ENCODE data around the gene SOX5. TPM values are rescaled to one million over a fixed set of nuclear protein-coding genes. Genes with fewer than 3 reads are reported as not detected.
"Not testable (repeated sequence)": the region's sequence is repeated elsewhere in the genome, so short reads cannot be mapped to it uniquely, and the experiment has no call there.

Gene SOX5
- total RNA-seq, 1 experiment from 2014 or later, result not detected

DNA sequence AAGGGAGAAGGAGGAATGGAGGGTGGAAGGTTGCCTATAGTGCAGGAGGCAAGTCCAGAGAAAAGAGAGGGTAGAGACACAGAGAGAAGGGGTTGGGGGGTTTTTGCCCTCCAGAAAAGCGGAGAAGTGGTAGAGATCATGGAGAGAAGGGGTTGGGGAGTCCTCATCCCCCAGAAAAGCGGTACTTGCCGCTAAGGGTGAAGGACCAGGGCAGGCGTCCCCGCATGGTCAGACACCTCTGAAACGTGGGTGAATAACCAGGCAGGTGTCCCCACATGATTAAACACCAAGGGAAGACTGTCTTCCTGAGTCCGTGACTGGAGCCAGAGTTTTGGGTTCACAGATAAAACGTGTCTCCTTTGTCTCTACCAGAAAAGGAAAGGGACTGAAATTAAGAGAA is 439.0 kb downstream of the SOX5 start:
- TF ChIP-seq, protein P1, sequence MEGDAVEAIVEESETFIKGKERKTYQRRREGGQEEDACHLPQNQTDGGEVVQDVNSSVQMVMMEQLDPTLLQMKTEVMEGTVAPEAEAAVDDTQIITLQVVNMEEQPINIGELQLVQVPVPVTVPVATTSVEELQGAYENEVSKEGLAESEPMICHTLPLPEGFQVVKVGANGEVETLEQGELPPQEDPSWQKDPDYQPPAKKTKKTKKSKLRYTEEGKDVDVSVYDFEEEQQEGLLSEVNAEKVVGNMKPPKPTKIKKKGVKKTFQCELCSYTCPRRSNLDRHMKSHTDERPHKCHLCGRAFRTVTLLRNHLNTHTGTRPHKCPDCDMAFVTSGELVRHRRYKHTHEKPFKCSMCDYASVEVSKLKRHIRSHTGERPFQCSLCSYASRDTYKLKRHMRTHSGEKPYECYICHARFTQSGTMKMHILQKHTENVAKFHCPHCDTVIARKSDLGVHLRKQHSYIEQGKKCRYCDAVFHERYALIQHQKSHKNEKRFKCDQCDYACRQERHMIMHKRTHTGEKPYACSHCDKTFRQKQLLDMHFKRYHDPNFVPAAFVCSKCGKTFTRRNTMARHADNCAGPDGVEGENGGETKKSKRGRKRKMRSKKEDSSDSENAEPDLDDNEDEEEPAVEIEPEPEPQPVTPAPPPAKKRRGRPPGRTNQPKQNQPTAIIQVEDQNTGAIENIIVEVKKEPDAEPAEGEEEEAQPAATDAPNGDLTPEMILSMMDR (IDR thresholded peaks at IDR 0.05; ENCODE audit: unreplicated experiment), result no peak
- Mint-ChIP-seq H3K4me3 (ENCODE audit: low read depth, unreplicated experiment) (no peak overlapping the region), H3K27ac (ENCODE audit: unreplicated experiment) (no peak overlapping the region), H3K36me3 (ENCODE audit: insufficient read depth, unreplicated experiment) (no peaks in the 10 kb centered on the region), H3K9me3 (ENCODE audit: low read depth, unreplicated experiment) (peaks cover 12% of the 10 kb centered on the region), H3K4me1 (ENCODE audit: low read depth, unreplicated experiment) (no peaks in the 10 kb centered on the region), H3K27me3 (ENCODE audit: unreplicated experiment) (no peaks in the 10 kb centered on the region)
- CTCF ChIA-PET, result no interaction called here
- DNase-seq, result no peak
- no TSS peak for BruUV-seq (replicated peaks)
- intact Hi-C loops (cut with micrococcal nuclease; ENCODE audit: unreplicated experiment), result no loop called here

DNA sequence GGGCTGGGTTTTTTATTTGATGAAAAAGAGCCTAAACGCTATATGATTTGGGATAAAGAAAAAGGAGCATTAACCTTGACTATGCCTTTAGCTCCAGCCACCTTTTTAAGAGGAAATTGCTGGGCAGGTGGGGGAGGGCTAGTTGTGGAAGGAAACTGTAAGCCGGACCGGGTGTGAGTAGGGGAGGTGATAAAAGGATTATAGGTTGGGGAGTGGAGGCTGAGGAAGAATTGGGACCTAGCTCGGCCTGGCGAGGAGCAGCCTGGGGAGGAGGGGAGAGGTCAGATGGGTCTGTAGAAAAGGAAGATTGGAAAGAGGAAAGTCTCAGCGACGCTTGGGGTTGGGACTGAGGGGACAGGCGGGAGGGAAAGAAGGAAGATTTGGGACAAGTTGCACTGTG is 439.6 kb downstream of the SOX5 start:
- not testable (repeated sequence) for H3K4me1 Mint-ChIP-seq (ENCODE audit: low read depth, unreplicated experiment); H3K27me3 Mint-ChIP-seq (ENCODE audit: unreplicated experiment)
- H3K9me3 Mint-ChIP-seq (ENCODE audit: low read depth, unreplicated experiment), result peaks cover 15% of the 10 kb centered on the region

DNA sequence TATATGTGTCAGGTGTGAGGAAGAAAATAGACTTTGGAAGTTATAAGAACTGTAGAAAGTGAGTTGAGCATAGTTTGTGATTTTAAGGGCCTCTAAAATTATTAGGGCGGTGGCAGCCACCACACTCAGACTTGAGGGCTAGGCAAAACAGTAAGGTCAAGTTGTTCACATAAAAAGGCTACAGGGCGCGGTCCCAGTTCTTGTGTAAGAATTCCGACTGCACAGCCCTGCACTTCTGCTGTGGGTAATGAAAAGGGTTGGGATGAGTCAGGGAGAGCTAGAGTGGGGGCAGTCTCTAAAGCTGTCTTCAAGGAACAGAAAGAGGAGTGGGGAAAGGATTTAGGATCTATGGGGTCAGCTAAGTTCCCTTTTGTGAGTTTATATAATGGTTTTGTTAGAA is 441.7 kb downstream of the SOX5 start:
- H3K27ac Mint-ChIP-seq (ENCODE audit: unreplicated experiment); H3K4me3 Mint-ChIP-seq (ENCODE audit: low read depth, unreplicated experiment); H3K27me3 Mint-ChIP-seq (ENCODE audit: unreplicated experiment); H3K4me1 Mint-ChIP-seq (ENCODE audit: low read depth, unreplicated experiment); intact Hi-C loops (cut with micrococcal nuclease; ENCODE audit: unreplicated experiment); BruUV-seq (replicated peaks); DNase-seq; CTCF ChIA-PET; H3K36me3 Mint-ChIP-seq (ENCODE audit: insufficient read depth, unreplicated experiment): not testable (repeated sequence)
- peaks cover 24% of the 10 kb centered on the region for H3K9me3 Mint-ChIP-seq (ENCODE audit: low read depth, unreplicated experiment)

More for the DNA sequence above, 439.6 kb downstream of the SOX5 start:
- H3K4me3 Mint-ChIP-seq (ENCODE audit: low read depth, unreplicated experiment); intact Hi-C loops (cut with micrococcal nuclease; ENCODE audit: unreplicated experiment); BruUV-seq (replicated peaks); CTCF ChIA-PET; H3K27ac Mint-ChIP-seq (ENCODE audit: unreplicated experiment); H3K36me3 Mint-ChIP-seq (ENCODE audit: insufficient read depth, unreplicated experiment); DNase-seq: not testable (repeated sequence)

DNA sequence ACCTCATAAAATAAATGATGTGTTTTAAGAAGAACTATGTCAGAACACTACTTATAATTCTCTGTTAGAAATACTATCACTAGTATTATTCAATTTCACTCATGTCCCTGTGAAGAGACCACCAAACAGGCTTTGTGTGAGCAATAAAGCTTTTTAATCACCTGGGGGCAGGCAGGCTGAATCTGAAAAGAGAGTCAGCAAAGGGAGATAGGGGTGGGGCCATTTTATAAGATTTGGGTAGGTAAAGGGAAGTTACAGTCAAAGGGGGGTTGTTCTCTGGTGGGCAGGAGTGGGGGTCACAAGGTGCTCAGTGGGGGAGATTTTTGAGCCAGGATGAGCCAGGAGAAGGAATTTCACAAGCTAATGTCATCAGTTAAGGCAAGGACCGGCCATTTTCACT is 443.7 kb downstream of the SOX5 start:
- DNase-seq; H3K27me3 Mint-ChIP-seq (ENCODE audit: unreplicated experiment); H3K4me3 Mint-ChIP-seq (ENCODE audit: low read depth, unreplicated experiment); H3K36me3 Mint-ChIP-seq (ENCODE audit: insufficient read depth, unreplicated experiment); H3K4me1 Mint-ChIP-seq (ENCODE audit: low read depth, unreplicated experiment); BruUV-seq (replicated peaks); intact Hi-C loops (cut with micrococcal nuclease; ENCODE audit: unreplicated experiment); H3K27ac Mint-ChIP-seq (ENCODE audit: unreplicated experiment); CTCF ChIA-PET: not testable (repeated sequence)
- peaks cover 26% of the 10 kb centered on the region for H3K9me3 Mint-ChIP-seq (ENCODE audit: low read depth, unreplicated experiment)

- Mint-ChIP-seq H3K36me3 (ENCODE audit: insufficient read depth, unreplicated experiment) (no peaks in the 10 kb centered on the region), H3K9me3 (ENCODE audit: low read depth, unreplicated experiment) (peaks cover 20% of the 10 kb centered on the region), H3K4me1 (ENCODE audit: low read depth, unreplicated experiment) (no peaks in the 10 kb centered on the region), H3K27ac (ENCODE audit: unreplicated experiment) (no peak overlapping the region), H3K27me3 (ENCODE audit: unreplicated experiment) (no peaks in the 10 kb centered on the region), H3K4me3 (ENCODE audit: low read depth, unreplicated experiment) (no peak overlapping the region)
- intact Hi-C loops (cut with micrococcal nuclease; ENCODE audit: unreplicated experiment), result no loop called here
- TF ChIP-seq, protein P1 (IDR thresholded peaks at IDR 0.05; ENCODE audit: unreplicated experiment), result no peak
- no peak for DNase-seq
- no TSS peak for BruUV-seq (replicated peaks)
- CTCF ChIA-PET, result no interaction called here
Observed at GRCh38 chr12:23504641-23505399, 444.6 kb downstream of the SOX5 start.

GRCh38 chr12:23504043-23504442 is 445.4 kb downstream of the SOX5 start:
- CTCF ChIA-PET, result no interaction called here
- H3K27me3 Mint-ChIP-seq (ENCODE audit: unreplicated experiment), result no peaks in the 10 kb centered on the region
- no peak overlapping the region for H3K27ac Mint-ChIP-seq (ENCODE audit: unreplicated experiment)
- TF ChIP-seq, protein P1 (IDR thresholded peaks at IDR 0.05; ENCODE audit: unreplicated experiment), result no peak
- H3K9me3 Mint-ChIP-seq (ENCODE audit: low read depth, unreplicated experiment), result peaks cover 18% of the 10 kb centered on the region
- DNase-seq, result no peak
- no TSS peak for BruUV-seq (replicated peaks)
- no peaks in the 10 kb centered on the region for H3K36me3 Mint-ChIP-seq (ENCODE audit: insufficient read depth, unreplicated experiment)
- H3K4me1 Mint-ChIP-seq (ENCODE audit: low read depth, unreplicated experiment), result no peaks in the 10 kb centered on the region
- intact Hi-C loops (cut with micrococcal nuclease; ENCODE audit: unreplicated experiment), result no loop called here
- H3K4me3 Mint-ChIP-seq (ENCODE audit: low read depth, unreplicated experiment), result no peak overlapping the region
